ENCODE data around the gene TLR9.

TLR9 gene

GRCh38 chr3:52223449-52224408 is 1.7 kb downstream of the TLR9 start:
- H3K27ac ChIP-seq: no peak overlapping the region
- TF ChIP-seq CTCF (conservative IDR thresholded peaks at IDR 0.05): no peak

GRCh38 chr3:52222319-52223221 is 2.9 kb downstream of the TLR9 start:
- no peak overlapping the region for H3K27ac ChIP-seq
- no peak for TF ChIP-seq CTCF (conservative IDR thresholded peaks at IDR 0.05)

- H3K27ac ChIP-seq: no peak overlapping the region
- TF ChIP-seq CTCF (conservative IDR thresholded peaks at IDR 0.05): no peak
These were observed 3.7 kb downstream of the TLR9 start for GRCh38 chr3:52221563-52222318.

- no peak for TF ChIP-seq CTCF (conservative IDR thresholded peaks at IDR 0.05)
- peak overlapping the region; percentile 64 for H3K27ac ChIP-seq
These were observed 4.3 kb downstream of the TLR9 start for GRCh38 chr3:52221141-52221562.

- TF ChIP-seq CTCF (conservative IDR thresholded peaks at IDR 0.05): peak; percentile 97
- H3K27ac ChIP-seq: peak overlapping the region; percentile 64
These were observed 4.9 kb downstream of the TLR9 start for GRCh38 chr3:52220380-52221026.

- TF ChIP-seq CTCF (conservative IDR thresholded peaks at IDR 0.05): no peak
- peak overlapping the region; percentile 64 for H3K27ac ChIP-seq
These were observed 6.4 kb downstream of the TLR9 start for GRCh38 chr3:52218937-52219650.
